Esophagus muscularis mucosa (tissue), 4 donors: ENCODE results near the gene FAM229A. TPM values are rescaled to one million over a fixed set of nuclear protein-coding genes. Genes with fewer than 3 reads are reported as not detected.

ENCODE experiments used
- DNase-seq: peaks from one replicate; pipeline ENCODE4 v3.0.0-alpha.2; 2017; ENCODE audit errors: extremely low spot score
- H3K27ac ChIP-seq, 4 donors: fragments of 200-600 bp; sonication (generic); replicated peaks in 1 of 4; 1 replicate in 3 of 4; 2 replicates in 1 of 4; pipeline ENCODE4 v1.5.1; 2016 to 2019; ENCODE audit warnings: mild to moderate bottlenecking in 1 of 4
- H3K27me3 ChIP-seq, 4 donors: fragments of 200-600 bp; sonication (generic); one replicate each; pipeline versions ENCODE4 v1.5.1 to v1.6.0; 2016 to 2019
- H3K36me3 ChIP-seq, 4 donors: fragments of 200-600 bp; sonication (generic); one replicate each; pipeline ENCODE4 v1.5.1; 2016 to 2019
- H3K4me1 ChIP-seq, 4 donors: fragments of 200-600 bp; sonication (generic); one replicate each; pipeline ENCODE4 v1.5.1; 2016 to 2019
- H3K4me3 ChIP-seq, 4 donors: fragments of 200-600 bp; sonication (generic); 1 replicate in 2 of 4; 2 replicates in 2 of 4; pipeline ENCODE4 v1.5.1; 2016 to 2019; ENCODE audit warnings: mild to moderate bottlenecking in 4 of 4, moderate library complexity in 1 of 4
- H3K9me3 ChIP-seq, 4 donors: fragments of 200-600 bp; sonication (generic); 1 replicate in 3 of 4; 2 replicates in 1 of 4; pipeline ENCODE4 v1.5.1; 2016 to 2019
- CTCF ChIP-seq, 3 experiments: fragments of 200-600 bp in 2 of 3; fragments of 450-650 bp in 1 of 3; sonication (generic) in 2 of 3; IDR thresholded peaks; one replicate each; pipeline ENCODE4 v1.5.1; 2017 to 2019; ENCODE audit warnings: antibody characterized with exemption in 3 of 3, mild to moderate bottlenecking in 2 of 3, moderate library complexity in 1 of 3
- EP300 ChIP-seq: sonication (generic); formaldehyde crosslinking; IDR thresholded peaks from one replicate; pipeline ENCODE4 v1.6.1; 2017; ENCODE audit warnings: antibody characterized with exemption
- POLR2A ChIP-seq: fragments of 450-650 bp; IDR thresholded peaks from one replicate; pipeline ENCODE4 v1.6.1; 2017; ENCODE audit warnings: antibody characterized with exemption, moderate library complexity, mild to moderate bottlenecking, low read depth
- POLR2AphosphoS5 ChIP-seq, 2 donors: sonication (generic); formaldehyde crosslinking; IDR thresholded peaks; one replicate each; pipeline ENCODE4 v1.6.1; 2017; ENCODE audit warnings: antibody characterized with exemption in 2 of 2
- WGBS: methylation state at CpG from one replicate; pipeline ENCODE4 v1.1.5; 2018; 5-methylcytosine and 5-hydroxymethylcytosine counted together
- intact Hi-C: fragments of 100-400 bp; cut with DNase I; formaldehyde crosslinking; loops from one replicate; pipeline ENCODE4 v1.15.1; 2023
- total RNA-seq, 4 donors: library from RNA; depleted of rRNA; stranded (reverse); fragments of >200 nt; gene quantifications; one replicate each; pipeline versions ENCODE4 v1.1.0 to v1.2.1, GENCODE V29; 2016

Gene FAM229A
- total RNA-seq, 4 donors from 2014 or later, result 1.3 to 8.7 (median 4.9) TPM

- Histone ChIP-seq H3K9me3 (no peaks in the 10 kb centered on the region), H3K4me1 (peaks cover 32 to 47% (median 42%) of the 10 kb centered on the region in 4 donors), H3K36me3 (peaks cover 13 to 35% (median 32%) of the 10 kb centered on the region in 4 donors), H3K27ac (peak overlapping the region; percentile 59 to 71 (median 68)), H3K4me3 (peak overlapping the region; percentile 77 to 82 (median 78)), H3K27me3 (no peaks in the 10 kb centered on the region)
- DNase-seq, result no peak
- peak; percentile 62 to 69 (median 67) for TF ChIP-seq CTCF (IDR thresholded peaks at IDR 0.05)
- TF ChIP-seq EP300, result no peak
- peak in 1 of 2 donors; percentile 19 for TF ChIP-seq POLR2AphosphoS5 (IDR thresholded peaks at IDR 0.05)
- TF ChIP-seq POLR2A, result no peak
- 17% methylated on average over 8 of the region's 46 CpGs for WGBS
- intact Hi-C loops, result no loop called here
Observed at GRCh38 chr1:32334864-32335534, 27.3 kb downstream of the FAM229A start.

GRCh38 chr1:32334274-32334861 lies 27.9 kb downstream of the FAM229A start:
- Histone ChIP-seq H3K27me3 (no peaks in the 10 kb centered on the region), H3K36me3 (peaks cover 13 to 42% (median 38%) of the 10 kb centered on the region in 4 donors), H3K4me3 (peak overlapping the region; percentile 77 to 82 (median 78)), H3K4me1 (peaks cover 32 to 47% (median 42%) of the 10 kb centered on the region in 4 donors), H3K27ac (peak overlapping the region in 3 of 4 donors; percentile 67 to 71 (median 70)), H3K9me3 (no peaks in the 10 kb centered on the region)
- no peak for TF ChIP-seq EP300
- TF ChIP-seq POLR2AphosphoS5 (IDR thresholded peaks at IDR 0.05), result no peak
- no peak for TF ChIP-seq CTCF (IDR thresholded peaks at IDR 0.05)
- no peak for TF ChIP-seq POLR2A
- 50% methylated on average over 8 of the region's 9 CpGs for WGBS
- intact Hi-C loops, result no loop called here
- DNase-seq, result no peak

GRCh38 chr1:32333251-32333963 lies 28.9 kb downstream of the FAM229A start:
- no peak overlapping the region for H3K4me3 ChIP-seq
- H3K4me1 ChIP-seq, result peaks cover 30 to 44% (median 40%) of the 10 kb centered on the region in 4 donors
- H3K36me3 ChIP-seq, result peaks cover 16 to 51% (median 47%) of the 10 kb centered on the region in 4 donors
- no peaks in the 10 kb centered on the region for H3K27me3 ChIP-seq
- no peak overlapping the region for H3K27ac ChIP-seq
- intact Hi-C loops, result no loop called here
- no peaks in the 10 kb centered on the region for H3K9me3 ChIP-seq
- TF ChIP-seq CTCF (IDR thresholded peaks at IDR 0.05) (no peak), POLR2A (no peak), POLR2AphosphoS5 (IDR thresholded peaks at IDR 0.05) (no peak)
- no peak for DNase-seq
- 83% methylated on average over 3 of the region's 3 CpGs for WGBS

- DNase-seq, result no peak
- intact Hi-C loops, result no loop called here
- Histone ChIP-seq H3K9me3 (no peaks in the 10 kb centered on the region), H3K27me3 (no peaks in the 10 kb centered on the region), H3K27ac (no peak overlapping the region), H3K4me3 (no peak overlapping the region), H3K4me1 (peaks cover 23 to 35% (median 32%) of the 10 kb centered on the region in 4 donors), H3K36me3 (peaks cover 25 to 61% (median 56%) of the 10 kb centered on the region in 4 donors)
- 94% methylated on average over 3 of the region's 3 CpGs for WGBS
- TF ChIP-seq CTCF (IDR thresholded peaks at IDR 0.05) (no peak), POLR2AphosphoS5 (IDR thresholded peaks at IDR 0.05) (no peak), EP300 (no peak), POLR2A (no peak)
Observed at GRCh38 chr1:32332290-32333079, 29.8 kb downstream of the FAM229A start.
